ENCODE results near the gene ZFYVE27. TPM values are rescaled to one million over a fixed set of nuclear protein-coding genes. Genes with fewer than 3 reads are reported as not detected.
"Not testable (repeated sequence)": the region's sequence is repeated elsewhere in the genome, so short reads cannot be mapped to it uniquely, and the experiment has no call there.

Gene ZFYVE27
- 10 to 100 TPM; 23.8 to 27.3 TPM for total RNA-seq

- DNase-seq: peak; percentile 97
- H3K4me1 Mint-ChIP-seq (ENCODE audit: low read depth): peaks cover 46% of the 10 kb centered on the region
- H3K9me3 Mint-ChIP-seq (ENCODE audit: insufficient read depth): no peaks in the 10 kb centered on the region
- peaks cover 4% of the 10 kb centered on the region for H3K27me3 Mint-ChIP-seq (ENCODE audit: low read depth)
- H3K4me3 Mint-ChIP-seq: peak within 1 kb of the TSS; percentile 90
- peak within 1 kb of the TSS; percentile 95 for H3K27ac Mint-ChIP-seq
- ATAC-seq: peak; percentile 86
- ChIA-PET CTCF (interaction anchor here (0.6 to 9.6 kb wide), 13 partner anchors 10 to 1502 kb away, joined by 3 to 171 read pairs (median 5); partner anchors contain the start of genes ANKRD2, AVPI1 and MARVELD1), POLR2A (interaction anchor here (0.6 to 1.1 kb wide), 7 partner anchors 10 to 52 kb away, joined by 3 to 5 read pairs (median 3); no protein-coding TSS in a partner anchor)
- peaks cover 34% of the 10 kb centered on the region for H3K36me3 Mint-ChIP-seq (ENCODE audit: low read depth)
Observed at GRCh38 chr10:97736902-97737769, at the start of gene ZFYVE27. Gene ZFYVE27, plus strand, starts transcription at chr10:97737128. Its CDS starts 1,350 bp downstream, at chr10:97738478.

GRCh38 chr10:97687785-97688781 is 48.8 kb upstream of the ZFYVE27 start:
- ChIA-PET CTCF (interaction anchor here (0.7 to 7.5 kb wide), 15 partner anchors 7 to 181 kb away, joined by 3 to 59 read pairs (median 5); partner anchors contain the start of genes MARVELD1 and PI4K2A), POLR2A (interaction anchor here (0.9 to 1.6 kb wide), 4 partner anchors 9 to 47 kb away, joined by 3 to 7 read pairs (median 6); no protein-coding TSS in a partner anchor)
- Mint-ChIP-seq H3K27ac (peak overlapping the region; percentile 74), H3K27me3 (ENCODE audit: low read depth) (no peaks in the 10 kb centered on the region), H3K4me3 (peak overlapping the region; percentile 82), H3K36me3 (ENCODE audit: low read depth) (no peaks in the 10 kb centered on the region), H3K4me1 (ENCODE audit: low read depth) (peaks cover 17% of the 10 kb centered on the region), H3K9me3 (ENCODE audit: insufficient read depth) (no peaks in the 10 kb centered on the region)
- DNase-seq (no peak), ATAC-seq (no peak)

GRCh38 chr10:97689559-97690020 is 47.3 kb upstream of the ZFYVE27 start:
- CTCF ChIA-PET: interaction anchor here (1.4 to 7.5 kb wide), 2 partner anchors 12 to 20 kb away, joined by 5 to 59 read pairs; no protein-coding TSS in a partner anchor
- H3K9me3 Mint-ChIP-seq (ENCODE audit: insufficient read depth): no peaks in the 10 kb centered on the region

GRCh38 chr10:97690133-97690532 is 46.8 kb upstream of the ZFYVE27 start:
- CTCF ChIA-PET: interaction anchor here (1.4 to 2.8 kb wide), 2 partner anchors 12 to 19 kb away, joined by 5 to 15 read pairs; no protein-coding TSS in a partner anchor
- H3K27ac Mint-ChIP-seq: no peak overlapping the region
- peaks cover 4% of the 10 kb centered on the region for H3K27me3 Mint-ChIP-seq (ENCODE audit: low read depth)
- ATAC-seq: no peak
- no peak for DNase-seq
- no peaks in the 10 kb centered on the region for H3K9me3 Mint-ChIP-seq (ENCODE audit: insufficient read depth)
- POLR2A ChIA-PET: no interaction called here
- no peak overlapping the region for H3K4me3 Mint-ChIP-seq
- no peaks in the 10 kb centered on the region for H3K36me3 Mint-ChIP-seq (ENCODE audit: low read depth)
- H3K4me1 Mint-ChIP-seq (ENCODE audit: low read depth): peaks cover 14% of the 10 kb centered on the region

More at GRCh38 chr10:97689559-97690020, 47.3 kb upstream of the ZFYVE27 start:
- H3K4me1 Mint-ChIP-seq (ENCODE audit: low read depth): peaks cover 17% of the 10 kb centered on the region
- H3K27me3 Mint-ChIP-seq (ENCODE audit: low read depth): peaks cover 3% of the 10 kb centered on the region
- H3K36me3 Mint-ChIP-seq (ENCODE audit: low read depth): no peaks in the 10 kb centered on the region
- POLR2A ChIA-PET: no interaction called here
- H3K4me3 Mint-ChIP-seq: no peak overlapping the region
- H3K27ac Mint-ChIP-seq: no peak overlapping the region
- DNase-seq: no peak
- no peak for ATAC-seq

- CTCF ChIA-PET: interaction anchor here (0.9 to 2.2 kb wide), 7 partner anchors 11 to 33 kb away, joined by 3 to 15 read pairs (median 4); partner anchors contain the start of gene AVPI1
- H3K36me3 Mint-ChIP-seq (ENCODE audit: low read depth); POLR2A ChIA-PET; H3K4me3 Mint-ChIP-seq; H3K27ac Mint-ChIP-seq; ATAC-seq; DNase-seq; H3K4me1 Mint-ChIP-seq (ENCODE audit: low read depth); H3K9me3 Mint-ChIP-seq (ENCODE audit: insufficient read depth): not testable (repeated sequence)
- peaks cover 14% of the 10 kb centered on the region for H3K27me3 Mint-ChIP-seq (ENCODE audit: low read depth)
Observed at GRCh38 chr10:97698072-97698655, 38.8 kb upstream of the ZFYVE27 start.

- ChIA-PET POLR2A (no interaction called here), CTCF (interaction anchor here (0.6 to 6.4 kb wide), 26 partner anchors 8 to 344 kb away, joined by 3 to 75 read pairs (median 7); partner anchors contain the start of genes ANKRD2, AVPI1, MARVELD1 and PI4K2A)
- peaks cover 18% of the 10 kb centered on the region for H3K27me3 Mint-ChIP-seq (ENCODE audit: low read depth)
- ATAC-seq (peak; percentile 91), DNase-seq (peak; percentile 70)
- no peaks in the 10 kb centered on the region for H3K36me3 Mint-ChIP-seq (ENCODE audit: low read depth)
- no peaks in the 10 kb centered on the region for H3K4me1 Mint-ChIP-seq (ENCODE audit: low read depth)
- no peaks in the 10 kb centered on the region for H3K9me3 Mint-ChIP-seq (ENCODE audit: insufficient read depth)
- H3K27ac Mint-ChIP-seq: no peak overlapping the region
- no peak overlapping the region for H3K4me3 Mint-ChIP-seq
Observed at GRCh38 chr10:97701438-97702069, 35.4 kb upstream of the ZFYVE27 start.

GRCh38 chr10:97703398-97704067 is 33.4 kb upstream of the ZFYVE27 start:
- Mint-ChIP-seq H3K36me3 (ENCODE audit: low read depth) (no peaks in the 10 kb centered on the region), H3K27me3 (ENCODE audit: low read depth) (peaks cover 15% of the 10 kb centered on the region), H3K4me1 (ENCODE audit: low read depth) (no peaks in the 10 kb centered on the region), H3K27ac (no peak overlapping the region), H3K4me3 (no peak overlapping the region), H3K9me3 (ENCODE audit: insufficient read depth) (no peaks in the 10 kb centered on the region)
- DNase-seq (no peak), ATAC-seq (no peak)
- ChIA-PET CTCF (interaction anchor here (0.8 to 6.4 kb wide), 5 partner anchors 17 to 337 kb away, joined by 3 to 75 read pairs (median 43); partner anchors contain the start of gene AVPI1), POLR2A (no interaction called here)

- DNase-seq (no peak), ATAC-seq (no peak)
- H3K4me3 Mint-ChIP-seq: no peak overlapping the region
- H3K27me3 Mint-ChIP-seq (ENCODE audit: low read depth): peaks cover 20% of the 10 kb centered on the region
- no peak overlapping the region for H3K27ac Mint-ChIP-seq
- H3K4me1 Mint-ChIP-seq (ENCODE audit: low read depth): no peaks in the 10 kb centered on the region
- ChIA-PET CTCF (interaction anchor here (0.6 to 6.4 kb wide), 2 partner anchors 26 to 339 kb away, joined by 3 to 75 read pairs; no protein-coding TSS in a partner anchor), POLR2A (no interaction called here)
- H3K9me3 Mint-ChIP-seq (ENCODE audit: insufficient read depth): no peaks in the 10 kb centered on the region
- no peaks in the 10 kb centered on the region for H3K36me3 Mint-ChIP-seq (ENCODE audit: low read depth)
Observed at GRCh38 chr10:97704341-97704740, 32.6 kb upstream of the ZFYVE27 start.

- Mint-ChIP-seq H3K9me3 (ENCODE audit: insufficient read depth) (no peaks in the 10 kb centered on the region), H3K36me3 (ENCODE audit: low read depth) (no peaks in the 10 kb centered on the region), H3K4me3 (no peak overlapping the region), H3K27me3 (ENCODE audit: low read depth) (peaks cover 21% of the 10 kb centered on the region), H3K27ac (no peak overlapping the region), H3K4me1 (ENCODE audit: low read depth) (no peaks in the 10 kb centered on the region)
- DNase-seq (no peak), ATAC-seq (no peak)
- POLR2A ChIA-PET: no interaction called here
- CTCF ChIA-PET: interaction anchor here (1.2 to 6.4 kb wide), 2 partner anchors 25 to 29 kb away, joined by 3 to 75 read pairs; no protein-coding TSS in a partner anchor
Observed at GRCh38 chr10:97705006-97705670, 31.8 kb upstream of the ZFYVE27 start.
